H1 (cell line): ENCODE results near the gene SPOP. TPM values are rescaled to one million over a fixed set of nuclear protein-coding genes. Genes with fewer than 3 reads are reported as not detected.

Experiments used
- ASH2L ChIP-seq: fragments of 200-600, 300-600 bp; sonication (generic); IDR thresholded peaks from one replicate; pipeline ENCODE4 v1.7.1; 2017; ENCODE audit warnings: low read length
- BACH1 ChIP-seq: IDR thresholded peaks from 2 replicates; pipeline ENCODE4 v1.6.1; 2012; ENCODE audit warnings: low read length, improper control_type of control experiment
- BCL11A ChIP-seq, 2 experiments: IDR thresholded peaks; one replicate each; pipeline ENCODE4 v1.6.1; 2011; ENCODE audit warnings: low read depth in 2 of 2, low read length in 2 of 2, mild to moderate bottlenecking in 2 of 2
- CBX5 ChIP-seq: fragments of 300-800, 300-1000 bp; sonication (generic); IDR thresholded peaks from 2 replicates; pipeline ENCODE4 v1.7.1; 2016; ENCODE audit warnings: antibody characterized with exemption, low read length, low read depth
- CEBPB ChIP-seq: IDR thresholded peaks from 2 replicates; pipeline ENCODE4 v1.6.1; 2012; ENCODE audit warnings: low read depth, low read length
- CTBP2 ChIP-seq: IDR thresholded peaks from 2 replicates; pipeline ENCODE4 v1.7.0; 2011; ENCODE audit warnings: borderline replicate concordance, mild to moderate bottlenecking, moderate library complexity, mixed read lengths, low read length; ENCODE audit not compliant: insufficient read depth, insufficient read length
- E2F6 ChIP-seq: IDR thresholded peaks from 2 replicates; pipeline ENCODE4 v1.6.1; 2012; ENCODE audit warnings: inconsistent platforms
- HDAC2 ChIP-seq, 2 experiments: fragments of 300-600 bp in 1 of 2; sonication (generic) in 1 of 2; IDR thresholded peaks; 2 replicates each; pipeline ENCODE4 v1.6.1; 2011 to 2012; ENCODE audit warnings: low read depth in 2 of 2, low read length in 2 of 2, mild to moderate bottlenecking in 2 of 2, moderate library complexity in 2 of 2, borderline replicate concordance in 1 of 2, inconsistent platforms in 1 of 2
- KDM4A ChIP-seq: IDR thresholded peaks from one replicate; pipeline ENCODE4 v1.7.1; 2012; ENCODE audit warnings: low read depth, mild to moderate bottlenecking, moderate library complexity, low read length, inconsistent platforms; ENCODE audit not compliant: severe bottlenecking
- MAFK ChIP-seq: IDR thresholded peaks from 2 replicates; pipeline ENCODE4 v1.6.1; 2012; ENCODE audit warnings: low read depth, mild to moderate bottlenecking, improper control_type of control experiment, low read length
- NRF1 ChIP-seq: IDR thresholded peaks from 2 replicates; pipeline ENCODE4 v1.6.1; 2011; ENCODE audit warnings: mild to moderate bottlenecking, low read depth, low read length, improper control_type of control experiment
- PHF8 ChIP-seq: fragments of 200-600 bp; sonication (generic); conservative IDR thresholded peaks from 2 replicates; pipeline ENCODE4 v1.7.1; 2012; ENCODE audit warnings: low read depth, mild to moderate bottlenecking, inconsistent platforms, low read length, moderate library complexity
- RAD21 ChIP-seq, 2 experiments: IDR thresholded peaks in 1 of 2; conservative IDR thresholded peaks in 1 of 2; 2 replicates each; pipeline ENCODE4 v1.6.1; 2011; ENCODE audit warnings: low read depth in 2 of 2, low read length in 2 of 2, improper control_type of control experiment in 1 of 2, inconsistent platforms in 1 of 2, mild to moderate bottlenecking in 1 of 2, moderate library complexity in 1 of 2
- RNF2 ChIP-seq: fragments of 200-900, 300-1000 bp; sonication (generic); IDR thresholded peaks from 2 replicates; pipeline ENCODE4 v1.7.1; 2016; ENCODE audit warnings: borderline replicate concordance, low read depth, mild to moderate bottlenecking, antibody characterized with exemption, low read length; ENCODE audit not compliant: poor library complexity, severe bottlenecking; ENCODE audit errors: missing control alignments
- SIRT6 ChIP-seq: IDR thresholded peaks from one replicate; pipeline ENCODE4 v1.7.1; 2012; ENCODE audit warnings: low read length, inconsistent platforms
- SIX5 ChIP-seq: IDR thresholded peaks from 2 replicates; pipeline ENCODE4 v1.6.1; 2011; ENCODE audit warnings: mild to moderate bottlenecking, low read depth, low read length
- SP1 ChIP-seq: IDR thresholded peaks from 2 replicates; pipeline ENCODE4 v1.6.1; 2011; ENCODE audit warnings: low read depth, low read length
- TAF1 ChIP-seq: IDR thresholded peaks from 2 replicates; pipeline ENCODE4 v1.6.1; 2011; ENCODE audit warnings: mild to moderate bottlenecking, low read depth, low read length
- TAF7 ChIP-seq: optimal IDR thresholded peaks from 2 replicates; pipeline ENCODE3; 2011; ENCODE audit warnings: low read depth, mild to moderate bottlenecking, inconsistent platforms, low read length, moderate library complexity, borderline replicate concordance
- YY1 ChIP-seq: IDR thresholded peaks from 2 replicates; pipeline ENCODE4 v1.6.1; 2011; ENCODE audit warnings: low read depth, mild to moderate bottlenecking, low read length
- ZNF274 ChIP-seq: IDR thresholded peaks from 2 replicates; pipeline ENCODE4 v1.7.0; 2012; ENCODE audit warnings: low read length, borderline replicate concordance; ENCODE audit errors: extremely low read depth
- polyA plus RNA-seq, 7 experiments: library from polyadenylated mRNA; depleted of rRNA in 3 of 7; stranded (reverse) in 5 of 7; unstranded in 2 of 7; fragments of >200 nt in 5 of 7; fragments of 200-250 nt in 2 of 7; gene quantifications; 1 replicate in 5 of 7; 2 replicates in 1 of 7; 4 replicates in 1 of 7; pipeline versions ENCODE4 v1.2.1 to v1.2.3, GENCODE V29; 2011 to 2013; ENCODE audit warnings: missing spikeins in 2 of 7, mixed read lengths in 2 of 7
- total RNA-seq: library from RNA; stranded (reverse); fragmentation: NEBNext Ultra II Directional; extraction: Animal tissue kit (Norgen Biotek cat#: 25700); gene quantifications from 2 replicates; pipeline ENCODE4 v1.2.1, GENCODE V29; 2021

Gene SPOP
- total and polyA plus RNA-seq, 2 of the 8 experiments (the other 6 are each of a cell fraction or from before 2014, with no cell fraction given), result 13.3 to 25.6 TPM

- no peak for TF ChIP-seq SIX5
- TF ChIP-seq CTBP2, result no peak
- no peak for TF ChIP-seq TAF1
- no peak for TF ChIP-seq RAD21 (IDR thresholded peaks at IDR 0.05 in 1 of 2, conservative IDR thresholded peaks at IDR 0.05 in 1 of 2; ENCODE audit: low read depth in 2 of 2, low read length in 2 of 2)
- no peak for TF ChIP-seq BCL11A (IDR thresholded peaks at IDR 0.05; ENCODE audit: low read depth in 2 of 2, low read length in 2 of 2)
- TF ChIP-seq MAFK, result no peak
- TF ChIP-seq CEBPB, result peak; percentile 63; the same call in 1 of the 2 replicates
- peak; percentile 100 for TF ChIP-seq E2F6
- TF ChIP-seq KDM4A, result peak; percentile 19
- TF ChIP-seq HDAC2 (IDR thresholded peaks at IDR 0.05; ENCODE audit: borderline replicate concordance in 1 of 2, low read depth in 2 of 2, low read length in 2 of 2), result peak in 1 of 2 experiments; percentile 99; a peak in 1 of 4 replicates
- TF ChIP-seq SP1, result peak; percentile 17; the same call in 1 of the 2 replicates
- TF ChIP-seq SIRT6, result no peak
- peak; percentile 37; the same call in 1 of the 2 replicates for TF ChIP-seq YY1
- TF ChIP-seq NRF1, result peak; percentile 69
- no peak for TF ChIP-seq ZNF274
- no peak for TF ChIP-seq BACH1
- TF ChIP-seq RNF2, result peak; percentile 79
- no peak for TF ChIP-seq CBX5
- no peak for TF ChIP-seq PHF8
- TF ChIP-seq ASH2L, result peak; percentile 59
- no peak for TF ChIP-seq TAF7
Observed at GRCh38 chr17:49677933-49678847, at the start of gene SPOP (continued).
